Stimulated activated CD8-positive, alpha-beta memory T cell treated with anti-CD3 and anti-CD28 coated beads, Interleukin-7, amount 100 ng/mL, for 4 hours (primary cell): ENCODE data around the gene OR7A5.
"Not testable (repeated sequence)": the region's sequence is repeated elsewhere in the genome, so short reads cannot be mapped to it uniquely, and the experiment has no call there.

Source experiments
- DNase-seq, 2 donors: peaks; one replicate each; pipeline ENCODE4 v3.0.0-alpha.2; 2020; ENCODE audit warnings: low read depth in 2 of 2

Gene OR7A5

DNA sequence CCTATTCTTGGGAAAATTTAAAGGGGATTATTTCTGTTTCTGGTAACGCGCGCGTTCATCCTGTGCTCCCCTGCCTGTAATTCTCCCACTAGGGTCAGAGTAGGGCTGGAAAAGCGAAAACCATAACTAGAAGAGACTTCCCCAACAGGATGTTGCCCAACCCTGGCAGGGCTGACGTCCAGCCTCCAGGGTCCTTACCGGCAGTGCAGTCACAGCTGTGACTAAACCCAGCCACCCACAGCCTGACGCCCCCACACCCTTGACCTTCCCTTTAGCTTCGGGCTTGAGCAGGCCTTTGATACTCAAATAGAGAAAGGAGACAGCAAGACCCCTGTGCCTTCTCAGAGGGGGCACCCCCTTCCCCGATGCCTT lies 50.3 kb downstream of the OR7A5 start:
- DNase-seq = not testable (repeated sequence)

DNA sequence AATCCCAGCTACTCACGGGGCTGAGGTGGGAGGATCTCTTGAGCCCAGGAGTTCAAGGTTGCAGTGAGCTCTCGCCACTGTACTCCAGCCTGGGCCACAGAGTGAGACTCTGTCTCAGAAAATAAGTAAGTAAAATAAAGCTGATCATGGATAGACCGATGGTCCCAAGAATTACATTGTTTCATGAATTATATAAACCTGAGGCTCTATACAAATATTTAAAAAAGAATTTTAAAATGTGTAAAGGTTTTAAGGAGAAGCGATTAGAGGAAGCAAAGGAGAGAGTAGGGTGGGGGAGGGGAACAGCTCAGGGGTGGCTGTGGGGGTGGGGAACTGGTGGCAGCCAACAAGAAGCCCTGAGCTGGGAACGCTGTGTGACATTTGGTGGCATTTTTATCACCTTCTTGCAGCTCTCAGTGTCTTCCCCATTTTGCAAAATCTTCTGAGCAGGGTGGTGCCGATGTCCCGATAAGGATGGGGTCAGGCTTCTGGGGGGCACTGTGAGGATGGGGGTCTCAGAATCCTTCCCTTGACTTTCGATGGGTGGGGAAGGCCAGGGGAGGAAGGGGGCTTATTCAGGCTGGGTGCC lies 51.5 kb downstream of the OR7A5 start:
- not testable (repeated sequence) for DNase-seq

DNA sequence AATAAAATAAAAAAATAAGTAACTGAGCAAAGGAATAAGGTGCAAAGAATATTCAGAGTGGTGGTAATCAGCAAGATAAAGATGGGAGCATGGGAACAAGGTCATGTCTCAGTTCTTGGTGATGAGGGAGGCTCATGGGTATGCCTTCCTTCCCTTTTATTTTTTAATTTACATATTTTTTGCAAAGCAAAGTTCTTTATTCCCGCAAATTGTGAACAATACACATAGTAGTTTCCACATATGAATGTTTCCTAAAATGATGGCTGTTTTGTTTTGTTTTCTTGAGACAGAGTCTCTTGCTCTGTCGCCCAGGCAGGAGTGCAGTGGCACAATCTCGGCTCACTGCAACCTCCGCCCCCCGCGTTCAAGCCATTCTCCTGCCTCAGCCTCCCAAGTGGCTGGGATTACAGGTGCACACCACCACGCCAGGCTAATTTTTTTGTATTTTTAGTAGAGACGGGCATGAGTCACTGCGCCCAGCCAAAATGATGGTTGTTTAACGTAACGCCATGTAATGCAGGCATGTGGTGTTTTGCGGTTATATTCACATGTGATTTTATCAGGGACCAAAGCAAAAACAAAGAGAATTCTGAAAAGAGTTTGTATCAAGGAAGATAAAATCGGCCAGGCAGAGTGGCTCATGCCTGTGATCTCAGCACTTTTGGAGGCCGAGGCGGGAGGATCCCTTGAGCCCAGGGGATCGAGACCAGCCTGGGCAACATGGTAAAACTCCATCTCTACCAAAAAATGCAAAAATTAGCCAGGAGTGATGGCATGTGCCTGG lies 52.2 kb downstream of the OR7A5 start:
- no peak for DNase-seq

DNA sequence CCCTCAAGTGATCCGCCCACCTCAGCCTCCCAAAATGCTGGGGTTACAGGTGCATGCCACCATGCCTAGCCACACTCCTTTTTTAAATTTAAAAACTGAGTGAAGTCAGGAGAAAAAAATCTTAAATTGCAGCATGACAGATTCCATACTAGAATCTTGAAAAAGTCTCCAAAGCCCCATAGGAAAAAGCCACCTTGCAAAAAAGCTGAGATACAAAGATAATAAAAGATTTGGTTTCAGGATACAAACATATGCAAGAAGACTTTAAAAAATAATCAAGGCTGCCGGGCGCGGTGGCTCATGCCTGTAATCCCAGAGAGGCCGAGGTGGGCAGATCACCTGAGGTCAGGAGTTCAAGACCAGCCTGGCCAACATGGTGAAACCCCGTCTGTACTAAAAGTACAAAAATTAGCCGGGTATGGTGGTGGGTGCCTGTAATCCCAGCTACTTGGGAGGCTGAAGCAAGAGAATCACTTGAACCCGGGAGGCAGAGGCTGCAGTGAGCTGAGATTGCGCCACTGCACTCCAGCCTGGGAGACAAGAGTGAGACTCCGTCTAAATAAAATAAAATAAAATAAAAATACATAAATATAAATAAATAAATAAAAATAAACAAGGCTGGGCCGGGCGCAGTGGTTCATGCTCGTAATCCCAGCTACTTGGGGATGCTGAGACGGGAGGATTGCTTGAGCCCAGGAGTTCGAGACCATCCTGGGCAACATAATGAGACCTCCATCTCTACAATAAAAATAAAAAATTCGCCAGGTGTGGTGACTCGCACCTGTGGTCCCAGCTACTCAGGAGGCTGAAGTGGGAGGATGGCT lies 53.1 kb downstream of the OR7A5 start:
- DNase-seq = not testable (repeated sequence)

DNA sequence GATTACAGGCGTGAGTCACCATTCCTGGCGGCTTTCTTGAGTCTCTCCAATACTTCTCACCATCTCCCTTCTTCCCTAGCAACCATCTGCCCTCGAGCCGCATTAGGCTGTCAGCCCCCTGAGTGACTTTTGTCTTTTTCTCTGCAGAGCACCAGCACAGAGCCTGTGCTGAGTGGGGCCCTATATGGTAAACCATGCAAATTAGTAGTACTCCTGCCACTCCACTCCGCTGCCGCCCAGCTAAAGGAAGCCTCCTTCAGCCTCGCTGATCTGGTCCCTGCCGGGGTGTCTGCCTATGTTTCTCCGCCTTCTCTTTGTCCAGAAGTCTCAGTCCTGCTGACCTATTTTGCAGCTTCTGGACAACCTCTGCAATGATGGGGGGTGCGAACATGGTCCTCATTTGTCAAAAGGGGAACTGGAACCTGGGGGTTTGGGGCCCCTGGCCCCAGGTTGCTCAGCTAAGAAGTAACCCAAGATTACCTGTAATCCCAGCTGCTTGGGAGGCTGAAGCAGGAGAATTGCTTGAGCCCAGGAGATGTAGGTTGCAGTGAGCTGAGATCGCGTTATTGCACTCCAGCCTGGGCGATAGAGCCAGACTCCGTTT lies 54.3 kb downstream of the OR7A5 start:
- DNase-seq = not testable (repeated sequence)

DNA sequence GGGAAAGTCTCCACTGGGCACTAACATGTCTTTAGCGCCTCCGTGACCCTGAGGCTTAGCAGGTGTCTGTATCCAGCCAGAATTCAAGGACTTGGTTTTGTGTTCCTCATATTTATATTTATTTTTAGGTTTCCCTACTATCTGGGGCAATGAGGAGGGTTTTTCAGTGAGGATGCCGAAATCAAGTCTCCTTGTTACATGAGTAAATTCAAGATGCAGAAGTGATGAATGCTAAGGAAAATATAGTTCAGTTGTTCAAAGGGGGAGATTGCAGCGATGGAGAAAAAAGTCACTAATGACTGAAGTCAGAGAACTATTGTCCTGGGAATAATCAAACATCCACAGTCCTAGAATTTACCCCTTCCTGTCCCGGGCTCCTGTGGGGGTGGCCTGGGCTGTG lies 55.8 kb downstream of the OR7A5 start:
- DNase-seq = no peak

DNA sequence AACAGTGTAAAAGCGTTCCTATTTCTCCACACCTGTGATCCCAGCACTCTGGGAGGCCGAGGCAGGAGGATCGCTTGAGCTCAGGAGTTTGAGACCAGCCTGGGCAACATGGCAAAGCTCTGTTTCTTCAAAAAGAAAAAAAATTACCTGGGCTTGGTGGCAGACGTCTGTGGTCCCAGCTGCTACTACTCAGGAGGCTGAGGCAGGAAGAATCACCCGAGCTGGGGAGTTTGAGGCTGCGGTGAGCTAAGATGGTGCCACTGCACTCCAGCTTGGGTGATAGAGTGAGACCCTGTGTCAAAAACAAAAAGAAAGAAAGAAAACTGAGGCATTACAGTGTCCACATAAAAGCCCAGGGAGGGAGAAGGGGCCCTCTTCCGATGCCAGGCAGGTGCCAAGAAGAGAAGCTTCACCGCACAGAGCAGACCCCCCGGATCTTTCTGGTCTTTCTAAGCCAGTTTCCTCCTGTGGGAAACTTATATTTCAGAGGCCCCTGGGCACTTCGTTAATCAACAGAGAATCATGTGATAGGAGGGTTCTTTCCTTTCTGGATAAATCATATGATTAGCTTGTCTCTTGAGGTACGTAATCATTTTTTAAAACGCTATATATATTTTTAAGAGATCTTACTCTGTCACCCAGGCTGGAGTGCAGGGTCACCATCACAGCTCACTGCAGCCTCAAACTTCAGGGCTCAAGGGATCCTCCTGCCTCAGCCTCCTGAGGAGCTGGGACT lies 56.7 kb downstream of the OR7A5 start, which contains the start of gene ADGRE2:
TSS of gene ADGRE2 (minus strand) at position 451 of the 736 bp plus-strand sequence. CDS start 1,804 bp downstream, outside the sequence.
- DNase-seq = not testable (repeated sequence)

DNA sequence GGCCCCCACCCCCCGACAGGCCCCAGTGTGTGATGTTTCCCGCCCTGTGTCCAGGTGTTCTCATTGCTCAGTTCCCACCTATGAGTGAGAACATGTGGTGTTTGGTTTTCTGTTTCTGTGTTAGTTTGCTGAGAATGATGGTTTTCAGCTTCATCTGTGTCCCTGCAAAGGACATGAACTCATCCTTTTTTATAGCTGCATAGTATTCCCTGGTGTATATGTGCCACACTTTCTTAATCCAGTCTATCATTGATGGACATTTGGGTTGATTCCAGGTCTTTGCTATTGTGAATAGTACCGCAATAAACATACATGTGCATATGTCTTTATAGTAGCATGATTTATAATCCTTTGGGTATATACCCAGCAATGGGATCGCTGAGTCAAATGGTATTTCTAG lies 57.3 kb downstream of the OR7A5 start:
- DNase-seq = not testable (repeated sequence)
